ENCODE measurements around the gene BRPF1. TPM values are rescaled to one million over a fixed set of nuclear protein-coding genes. Genes with fewer than 3 reads are reported as not detected.

BRPF1 gene
- total and polyA plus RNA-seq, 4 donors = 2.0 to 11.2 (median 6.5) TPM

- H3K9me3 ChIP-seq (ENCODE audit: control insufficient read depth in 4 of 4, low read length in 3 of 4) = no peaks in the 10 kb centered on the region
- 96% methylated on average over 18 of the region's 18 CpGs for WGBS
- TF ChIP-seq ZBTB33 (IDR thresholded peaks at IDR 0.05) (no peak), EGR1 (IDR thresholded peaks at IDR 0.05; ENCODE audit: low read depth in 2 of 2) (no peak), ATF3 (IDR thresholded peaks at IDR 0.05) (no peak), REST (IDR thresholded peaks at IDR 0.05) (no peak), NR2F2 (IDR thresholded peaks at IDR 0.05) (no peak), RXRA (IDR thresholded peaks at IDR 0.05) (no peak), JUND (IDR thresholded peaks at IDR 0.05) (no peak), GABPA (IDR thresholded peaks at IDR 0.05 in 1 of 2, conservative IDR thresholded peaks at IDR 0.05 in 1 of 2) (no peak), FOXA2 (IDR thresholded peaks at IDR 0.05) (no peak), YY1 (IDR thresholded peaks at IDR 0.05) (no peak), HNF4A (conservative IDR thresholded peaks at IDR 0.05) (no peak)
Observed at GRCh38 chr3:9685216-9686049, 46.1 kb upstream of the BRPF1 start.

GRCh38 chr3:9686050-9686550 lies 45.4 kb upstream of the BRPF1 start:
- WGBS = 91% methylated on average over 9 of the region's 9 CpGs
- Histone ChIP-seq H3K27ac (ENCODE audit: low read depth in 1 of 2, low read length in 2 of 2) (no peak overlapping the region), H3K27me3 (ENCODE audit: control insufficient read depth in 4 of 4, insufficient read depth in 4 of 4, low read length in 3 of 4) (no peaks in the 10 kb centered on the region), H3K4me3 (ENCODE audit: low read depth in 1 of 3, low read length in 3 of 3) (no peak overlapping the region), H3K4me1 (ENCODE audit: control insufficient read depth in 4 of 4, insufficient read depth in 4 of 4, low read length in 3 of 4) (peaks cover 0 to 7% (median 4%) of the 10 kb centered on the region in 4 donors), H3K9ac (ENCODE audit: low read depth in 1 of 2, low read length in 2 of 2) (no peak overlapping the region), H3K36me3 (ENCODE audit: control insufficient read depth in 4 of 4, insufficient read depth in 3 of 4, low read depth in 1 of 4, low read length in 3 of 4) (peaks cover 25 to 91% (median 73%) of the 10 kb centered on the region in 4 donors), H3K9me3 (ENCODE audit: control insufficient read depth in 4 of 4, low read length in 3 of 4) (no peaks in the 10 kb centered on the region)
- TF ChIP-seq HNF4G (IDR thresholded peaks at IDR 0.05) (no peak), FOXA2 (IDR thresholded peaks at IDR 0.05) (no peak), EGR1 (IDR thresholded peaks at IDR 0.05; ENCODE audit: low read depth in 2 of 2) (no peak), YY1 (IDR thresholded peaks at IDR 0.05) (no peak), TAF1 (conservative IDR thresholded peaks at IDR 0.05) (no peak)
- no peak for DNase-seq (ENCODE audit: low spot score)

More at GRCh38 chr3:9685216-9686049, 46.1 kb upstream of the BRPF1 start:
- H3K9ac ChIP-seq (ENCODE audit: low read depth in 1 of 2, low read length in 2 of 2) = no peak overlapping the region
- no peak overlapping the region for H3K4me3 ChIP-seq (ENCODE audit: low read depth in 1 of 3, low read length in 3 of 3)
- no peak for DNase-seq (ENCODE audit: low spot score)
- no peaks in the 10 kb centered on the region for H3K27me3 ChIP-seq (ENCODE audit: control insufficient read depth in 4 of 4, insufficient read depth in 4 of 4, low read length in 3 of 4)
- H3K27ac ChIP-seq (ENCODE audit: low read depth in 1 of 2, low read length in 2 of 2) = no peak overlapping the region
- H3K4me1 ChIP-seq (ENCODE audit: control insufficient read depth in 4 of 4, insufficient read depth in 4 of 4, low read length in 3 of 4) = peaks cover 0 to 11% (median 6%) of the 10 kb centered on the region in 4 donors
- H3K36me3 ChIP-seq (ENCODE audit: control insufficient read depth in 4 of 4, insufficient read depth in 3 of 4, low read depth in 1 of 4, low read length in 3 of 4) = peaks cover 24 to 88% (median 70%) of the 10 kb centered on the region in 4 donors
